Activated T-helper 9 cell treated with anti-CD3 and anti-CD28 coated beads, Interleukin-2, amount 50 U/mL, for 16 hours (primary cell): ENCODE results near the gene C7.
"Not testable (repeated sequence)": the region's sequence is repeated elsewhere in the genome, so short reads cannot be mapped to it uniquely, and the experiment has no call there.

ENCODE experiments used
- DNase-seq: peaks from one replicate; pipeline ENCODE4 v3.0.0-alpha.2; 2020; ENCODE audit warnings: low read depth

Gene C7

GRCh38 chr5:40909264-40909663 is at the start of gene C7:
C7 (plus strand) TSS chr5:40909497; CDS start chr5:40909611, 114 bp downstream.
- no peak for DNase-seq

- no peak for DNase-seq
Measured at GRCh38 chr5:40860711-40861110, 48.6 kb upstream of the C7 start.

GRCh38 chr5:40865004-40865403 is 44.3 kb upstream of the C7 start:
- not testable (repeated sequence) for DNase-seq

GRCh38 chr5:40866844-40867243 is 42.5 kb upstream of the C7 start:
- no peak for DNase-seq

GRCh38 chr5:40869384-40869783 is 39.9 kb upstream of the C7 start:
- DNase-seq: no peak

- DNase-seq: no peak
Measured at GRCh38 chr5:40871177-40871576, 38.1 kb upstream of the C7 start.

- DNase-seq: not testable (repeated sequence)
Measured at GRCh38 chr5:40872253-40872652, 37.0 kb upstream of the C7 start.

- DNase-seq: no peak
Measured at GRCh38 chr5:40873286-40873880, 35.9 kb upstream of the C7 start.

- no peak for DNase-seq
Measured at GRCh38 chr5:40875958-40876357, 33.3 kb upstream of the C7 start.

GRCh38 chr5:40877371-40877988 is 31.8 kb upstream of the C7 start:
- DNase-seq: no peak

- DNase-seq: no peak
Measured at GRCh38 chr5:40879163-40879942, 29.9 kb upstream of the C7 start.

- DNase-seq: no peak
Measured at GRCh38 chr5:40882291-40882690, 27.0 kb upstream of the C7 start.

- DNase-seq: not testable (repeated sequence)
Measured at GRCh38 chr5:40883051-40883450, 26.2 kb upstream of the C7 start.

GRCh38 chr5:40895440-40896425 is 13.6 kb upstream of the C7 start:
- not testable (repeated sequence) for DNase-seq

- DNase-seq: no peak
Measured at GRCh38 chr5:40904205-40904993, 4.9 kb upstream of the C7 start.

GRCh38 chr5:40904994-40905306 is 4.3 kb upstream of the C7 start:
- no peak for DNase-seq

GRCh38 chr5:40906351-40906751 is 2.9 kb upstream of the C7 start:
- DNase-seq: no peak

GRCh38 chr5:40909723-40910122 is 426 bp downstream of the C7 start:
- DNase-seq: no peak

GRCh38 chr5:40911266-40911665 is 2.0 kb downstream of the C7 start:
- no peak for DNase-seq

- no peak for DNase-seq
Measured at GRCh38 chr5:40914835-40915234, 5.5 kb downstream of the C7 start.

GRCh38 chr5:40915341-40915926 is 6.1 kb downstream of the C7 start:
- DNase-seq: no peak
